ENCODE data around the gene CCDC187.

DNA sequence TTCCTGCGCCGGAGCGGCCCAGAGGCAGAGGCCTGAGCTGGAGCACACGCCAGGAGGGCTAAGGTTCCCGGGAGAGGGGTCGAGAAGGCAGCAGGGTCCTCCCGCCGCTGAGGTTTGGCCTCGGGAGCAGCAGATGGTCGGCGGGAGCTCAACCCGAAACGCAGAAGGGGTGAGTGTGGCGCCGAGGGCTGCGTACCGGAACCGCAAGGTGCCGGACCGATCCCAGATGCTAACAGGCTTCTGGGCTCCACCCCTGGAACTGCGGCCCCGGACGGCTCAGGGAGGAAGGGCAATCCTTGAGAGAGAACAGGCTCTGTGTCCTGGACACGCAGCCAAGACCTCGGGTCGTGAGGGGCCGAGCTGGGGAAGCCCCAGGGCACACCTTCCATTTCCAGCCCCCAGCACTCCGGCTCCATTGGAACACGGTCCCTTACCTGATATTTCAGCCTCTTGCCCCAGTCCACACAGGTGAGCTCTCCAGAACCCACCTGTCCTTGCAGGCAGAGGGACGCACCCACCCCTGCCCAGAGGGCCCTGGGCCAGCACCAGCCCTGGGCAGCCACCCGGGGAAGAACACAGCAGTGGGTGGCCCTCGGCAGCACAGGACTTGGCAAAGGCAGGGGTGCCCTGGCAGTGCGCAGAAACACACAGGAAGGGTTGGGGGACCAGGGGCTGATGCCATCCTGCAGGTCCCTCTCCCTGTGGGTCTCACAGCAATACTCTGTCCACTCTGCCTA, 100.3 kb downstream of the CCDC187 start:
- TF ChIP-seq, protein P1, sequence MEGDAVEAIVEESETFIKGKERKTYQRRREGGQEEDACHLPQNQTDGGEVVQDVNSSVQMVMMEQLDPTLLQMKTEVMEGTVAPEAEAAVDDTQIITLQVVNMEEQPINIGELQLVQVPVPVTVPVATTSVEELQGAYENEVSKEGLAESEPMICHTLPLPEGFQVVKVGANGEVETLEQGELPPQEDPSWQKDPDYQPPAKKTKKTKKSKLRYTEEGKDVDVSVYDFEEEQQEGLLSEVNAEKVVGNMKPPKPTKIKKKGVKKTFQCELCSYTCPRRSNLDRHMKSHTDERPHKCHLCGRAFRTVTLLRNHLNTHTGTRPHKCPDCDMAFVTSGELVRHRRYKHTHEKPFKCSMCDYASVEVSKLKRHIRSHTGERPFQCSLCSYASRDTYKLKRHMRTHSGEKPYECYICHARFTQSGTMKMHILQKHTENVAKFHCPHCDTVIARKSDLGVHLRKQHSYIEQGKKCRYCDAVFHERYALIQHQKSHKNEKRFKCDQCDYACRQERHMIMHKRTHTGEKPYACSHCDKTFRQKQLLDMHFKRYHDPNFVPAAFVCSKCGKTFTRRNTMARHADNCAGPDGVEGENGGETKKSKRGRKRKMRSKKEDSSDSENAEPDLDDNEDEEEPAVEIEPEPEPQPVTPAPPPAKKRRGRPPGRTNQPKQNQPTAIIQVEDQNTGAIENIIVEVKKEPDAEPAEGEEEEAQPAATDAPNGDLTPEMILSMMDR (IDR thresholded peaks at IDR 0.05 in 8 of 11, conservative IDR thresholded peaks at IDR 0.05 in 3 of 11), result no peak
- no peak for TF ChIP-seq POLR2A (IDR thresholded peaks at IDR 0.05)

All from spleen (tissue), 7 donors.